ENCODE data around the gene NBL1.
A peak's percentile ranks its signal among the peaks of the same experiment; 100 is the strongest.
"Not testable (repeated sequence)": the region's sequence is repeated elsewhere in the genome, so short reads cannot be mapped to it uniquely, and the experiment has no call there.

The NBL1 gene

DNA sequence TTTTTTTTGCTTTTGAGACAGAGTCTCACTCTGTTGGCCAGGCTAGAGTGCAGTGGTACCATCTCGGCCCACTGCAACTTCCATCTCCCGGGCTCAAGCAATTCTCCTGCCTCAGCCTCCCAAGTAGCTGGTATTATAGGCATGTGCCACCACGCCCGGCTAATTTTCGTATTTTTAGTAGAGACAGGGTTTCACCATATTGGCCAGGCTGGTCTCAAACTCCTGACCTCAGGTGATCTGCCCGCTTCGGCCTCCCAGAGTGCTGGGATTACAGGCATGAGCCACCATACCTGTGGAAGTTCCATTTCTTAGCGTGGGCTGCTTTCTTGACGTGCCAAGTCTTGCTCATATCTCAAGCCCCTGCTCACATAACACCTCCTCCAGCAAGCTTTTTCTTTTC, 9.0 kb upstream of the NBL1 start:
- ATAC-seq = not testable (repeated sequence)

DNA sequence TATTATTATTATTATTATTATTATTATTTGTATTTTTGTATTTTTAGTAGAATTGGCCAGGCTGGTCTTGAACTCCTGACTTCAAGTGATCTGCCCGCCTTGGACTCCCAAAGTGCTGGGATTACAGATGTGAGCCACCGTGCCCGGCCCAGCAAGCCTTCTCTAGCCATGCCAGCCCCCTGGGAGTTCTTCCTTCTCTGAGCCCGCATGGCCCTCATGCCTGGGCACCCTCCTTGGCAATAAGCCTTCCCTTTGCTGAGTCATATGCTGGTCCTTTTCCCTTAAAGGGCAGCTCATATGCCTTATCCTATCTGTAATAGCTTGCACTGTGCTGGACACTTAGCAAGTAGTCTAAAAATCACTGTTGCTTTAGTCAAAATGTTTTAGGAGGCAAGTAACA, 8.5 kb upstream of the NBL1 start:
- no peak for TF ChIP-seq ESRRG (CRISPR knock-in tag; IDR thresholded peaks at IDR 0.05)
- TF ChIP-seq ZNF70 (CRISPR knock-in tag; IDR thresholded peaks at IDR 0.05) = no peak
- TF ChIP-seq ZFP30 (CRISPR knock-in tag; IDR thresholded peaks at IDR 0.05) = no peak
- TF ChIP-seq, protein P1, sequence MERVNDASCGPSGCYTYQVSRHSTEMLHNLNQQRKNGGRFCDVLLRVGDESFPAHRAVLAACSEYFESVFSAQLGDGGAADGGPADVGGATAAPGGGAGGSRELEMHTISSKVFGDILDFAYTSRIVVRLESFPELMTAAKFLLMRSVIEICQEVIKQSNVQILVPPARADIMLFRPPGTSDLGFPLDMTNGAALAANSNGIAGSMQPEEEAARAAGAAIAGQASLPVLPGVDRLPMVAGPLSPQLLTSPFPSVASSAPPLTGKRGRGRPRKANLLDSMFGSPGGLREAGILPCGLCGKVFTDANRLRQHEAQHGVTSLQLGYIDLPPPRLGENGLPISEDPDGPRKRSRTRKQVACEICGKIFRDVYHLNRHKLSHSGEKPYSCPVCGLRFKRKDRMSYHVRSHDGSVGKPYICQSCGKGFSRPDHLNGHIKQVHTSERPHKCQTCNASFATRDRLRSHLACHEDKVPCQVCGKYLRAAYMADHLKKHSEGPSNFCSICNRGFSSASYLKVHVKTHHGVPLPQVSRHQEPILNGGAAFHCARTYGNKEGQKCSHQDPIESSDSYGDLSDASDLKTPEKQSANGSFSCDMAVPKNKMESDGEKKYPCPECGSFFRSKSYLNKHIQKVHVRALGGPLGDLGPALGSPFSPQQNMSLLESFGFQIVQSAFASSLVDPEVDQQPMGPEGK (CRISPR knock-in tag; IDR thresholded peaks at IDR 0.05; ENCODE audit: borderline replicate concordance) = no peak
- no peak for TF ChIP-seq ISL1 (CRISPR knock-in tag; IDR thresholded peaks at IDR 0.05)
- no peak for TF ChIP-seq BACH2 (CRISPR knock-in tag; IDR thresholded peaks at IDR 0.05; ENCODE audit: borderline replicate concordance)
- TF ChIP-seq SNAI2 (CRISPR knock-in tag; IDR thresholded peaks at IDR 0.05) = no peak
- TF ChIP-seq PPARA (CRISPR knock-in tag; IDR thresholded peaks at IDR 0.05; ENCODE audit: borderline replicate concordance) = no peak
- no peak for TF ChIP-seq ZNF565 (CRISPR knock-in tag; conservative IDR thresholded peaks at IDR 0.05; ENCODE audit: low read depth)
- TF ChIP-seq, protein P2, sequence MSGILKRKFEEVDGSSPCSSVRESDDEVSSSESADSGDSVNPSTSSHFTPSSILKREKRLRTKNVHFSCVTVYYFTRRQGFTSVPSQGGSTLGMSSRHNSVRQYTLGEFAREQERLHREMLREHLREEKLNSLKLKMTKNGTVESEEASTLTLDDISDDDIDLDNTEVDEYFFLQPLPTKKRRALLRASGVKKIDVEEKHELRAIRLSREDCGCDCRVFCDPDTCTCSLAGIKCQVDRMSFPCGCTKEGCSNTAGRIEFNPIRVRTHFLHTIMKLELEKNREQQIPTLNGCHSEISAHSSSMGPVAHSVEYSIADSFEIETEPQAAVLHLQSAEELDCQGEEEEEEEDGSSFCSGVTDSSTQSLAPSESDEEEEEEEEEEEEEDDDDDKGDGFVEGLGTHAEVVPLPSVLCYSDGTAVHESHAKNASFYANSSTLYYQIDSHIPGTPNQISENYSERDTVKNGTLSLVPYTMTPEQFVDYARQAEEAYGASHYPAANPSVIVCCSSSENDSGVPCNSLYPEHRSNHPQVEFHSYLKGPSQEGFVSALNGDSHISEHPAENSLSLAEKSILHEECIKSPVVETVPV (CRISPR knock-in tag; IDR thresholded peaks at IDR 0.05) = no peak
- TF ChIP-seq, protein P3, sequence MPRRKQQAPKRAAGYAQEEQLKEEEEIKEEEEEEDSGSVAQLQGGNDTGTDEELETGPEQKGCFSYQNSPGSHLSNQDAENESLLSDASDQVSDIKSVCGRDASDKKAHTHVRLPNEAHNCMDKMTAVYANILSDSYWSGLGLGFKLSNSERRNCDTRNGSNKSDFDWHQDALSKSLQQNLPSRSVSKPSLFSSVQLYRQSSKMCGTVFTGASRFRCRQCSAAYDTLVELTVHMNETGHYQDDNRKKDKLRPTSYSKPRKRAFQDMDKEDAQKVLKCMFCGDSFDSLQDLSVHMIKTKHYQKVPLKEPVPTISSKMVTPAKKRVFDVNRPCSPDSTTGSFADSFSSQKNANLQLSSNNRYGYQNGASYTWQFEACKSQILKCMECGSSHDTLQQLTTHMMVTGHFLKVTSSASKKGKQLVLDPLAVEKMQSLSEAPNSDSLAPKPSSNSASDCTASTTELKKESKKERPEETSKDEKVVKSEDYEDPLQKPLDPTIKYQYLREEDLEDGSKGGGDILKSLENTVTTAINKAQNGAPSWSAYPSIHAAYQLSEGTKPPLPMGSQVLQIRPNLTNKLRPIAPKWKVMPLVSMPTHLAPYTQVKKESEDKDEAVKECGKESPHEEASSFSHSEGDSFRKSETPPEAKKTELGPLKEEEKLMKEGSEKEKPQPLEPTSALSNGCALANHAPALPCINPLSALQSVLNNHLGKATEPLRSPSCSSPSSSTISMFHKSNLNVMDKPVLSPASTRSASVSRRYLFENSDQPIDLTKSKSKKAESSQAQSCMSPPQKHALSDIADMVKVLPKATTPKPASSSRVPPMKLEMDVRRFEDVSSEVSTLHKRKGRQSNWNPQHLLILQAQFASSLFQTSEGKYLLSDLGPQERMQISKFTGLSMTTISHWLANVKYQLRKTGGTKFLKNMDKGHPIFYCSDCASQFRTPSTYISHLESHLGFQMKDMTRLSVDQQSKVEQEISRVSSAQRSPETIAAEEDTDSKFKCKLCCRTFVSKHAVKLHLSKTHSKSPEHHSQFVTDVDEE (CRISPR knock-in tag; IDR thresholded peaks at IDR 0.05) = no peak
- TF ChIP-seq GLIS3 (CRISPR knock-in tag; IDR thresholded peaks at IDR 0.05) = no peak
- TF ChIP-seq ZNF8 (CRISPR knock-in tag; IDR thresholded peaks at IDR 0.05) = no peak
- TF ChIP-seq ZFP3 (CRISPR knock-in tag; IDR thresholded peaks at IDR 0.05) = no peak
- no peak for TF ChIP-seq ZC3H10 (CRISPR knock-in tag; IDR thresholded peaks at IDR 0.05)
- TF ChIP-seq, protein P4, sequence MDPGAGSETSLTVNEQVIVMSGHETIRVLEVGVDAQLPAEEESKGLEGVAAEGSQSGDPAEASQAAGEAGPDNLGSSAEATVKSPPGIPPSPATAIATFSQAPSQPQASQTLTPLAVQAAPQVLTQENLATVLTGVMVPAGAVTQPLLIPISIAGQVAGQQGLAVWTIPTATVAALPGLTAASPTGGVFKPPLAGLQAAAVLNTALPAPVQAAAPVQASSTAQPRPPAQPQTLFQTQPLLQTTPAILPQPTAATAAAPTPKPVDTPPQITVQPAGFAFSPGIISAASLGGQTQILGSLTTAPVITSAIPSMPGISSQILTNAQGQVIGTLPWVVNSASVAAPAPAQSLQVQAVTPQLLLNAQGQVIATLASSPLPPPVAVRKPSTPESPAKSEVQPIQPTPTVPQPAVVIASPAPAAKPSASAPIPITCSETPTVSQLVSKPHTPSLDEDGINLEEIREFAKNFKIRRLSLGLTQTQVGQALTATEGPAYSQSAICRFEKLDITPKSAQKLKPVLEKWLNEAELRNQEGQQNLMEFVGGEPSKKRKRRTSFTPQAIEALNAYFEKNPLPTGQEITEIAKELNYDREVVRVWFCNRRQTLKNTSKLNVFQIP (CRISPR knock-in tag; IDR thresholded peaks at IDR 0.05; ENCODE audit: borderline replicate concordance, low read depth) = no peak
- no peak for TF ChIP-seq CSDC2 (CRISPR knock-in tag; IDR thresholded peaks at IDR 0.05)
- TF ChIP-seq RARB (CRISPR knock-in tag; IDR thresholded peaks at IDR 0.05) = no peak
- TF ChIP-seq ARNTL (CRISPR knock-in tag; IDR thresholded peaks at IDR 0.05; ENCODE audit: borderline replicate concordance, low read depth) = no peak
- ATAC-seq = peak; percentile 54

DNA sequence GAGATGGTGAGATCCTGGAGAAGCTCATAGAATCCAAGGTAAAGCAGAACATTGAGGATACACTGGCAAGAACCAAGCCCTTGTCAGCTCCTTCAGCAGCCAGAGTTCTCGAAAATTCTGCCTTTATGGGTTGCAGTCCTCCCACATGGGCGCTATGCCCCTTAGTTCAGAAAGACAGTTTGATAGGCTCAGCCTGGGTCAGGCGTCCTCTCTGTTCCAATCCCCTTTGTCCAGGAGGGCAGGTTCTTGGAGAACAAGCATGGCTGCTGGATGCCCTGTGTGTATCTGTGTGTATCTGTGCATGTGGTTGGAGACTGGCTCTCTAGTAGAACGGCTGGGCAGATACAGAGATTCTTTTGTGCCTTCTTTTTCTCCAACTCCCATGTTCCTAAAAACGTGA, 8.0 kb upstream of the NBL1 start:
- peak; percentile 25; the same call in 2 of the 3 replicates for ATAC-seq
- no peak for TF ChIP-seq ZNF70 (CRISPR knock-in tag; IDR thresholded peaks at IDR 0.05)
- TF ChIP-seq, protein P5, sequence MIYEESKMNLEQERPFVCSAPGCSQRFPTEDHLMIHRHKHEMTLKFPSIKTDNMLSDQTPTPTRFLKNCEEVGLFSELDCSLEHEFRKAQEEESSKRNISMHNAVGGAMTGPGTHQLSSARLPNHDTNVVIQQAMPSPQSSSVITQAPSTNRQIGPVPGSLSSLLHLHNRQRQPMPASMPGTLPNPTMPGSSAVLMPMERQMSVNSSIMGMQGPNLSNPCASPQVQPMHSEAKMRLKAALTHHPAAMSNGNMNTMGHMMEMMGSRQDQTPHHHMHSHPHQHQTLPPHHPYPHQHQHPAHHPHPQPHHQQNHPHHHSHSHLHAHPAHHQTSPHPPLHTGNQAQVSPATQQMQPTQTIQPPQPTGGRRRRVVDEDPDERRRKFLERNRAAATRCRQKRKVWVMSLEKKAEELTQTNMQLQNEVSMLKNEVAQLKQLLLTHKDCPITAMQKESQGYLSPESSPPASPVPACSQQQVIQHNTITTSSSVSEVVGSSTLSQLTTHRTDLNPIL (CRISPR knock-in tag; IDR thresholded peaks at IDR 0.05; ENCODE audit: low read depth) = no peak
- TF ChIP-seq, protein P4 (CRISPR knock-in tag; IDR thresholded peaks at IDR 0.05; ENCODE audit: borderline replicate concordance, low read depth) = no peak
- TF ChIP-seq CSDC2 (CRISPR knock-in tag; IDR thresholded peaks at IDR 0.05) = no peak
- TF ChIP-seq, protein P1 (CRISPR knock-in tag; IDR thresholded peaks at IDR 0.05; ENCODE audit: borderline replicate concordance) = no peak
- TF ChIP-seq PPARA (CRISPR knock-in tag; IDR thresholded peaks at IDR 0.05; ENCODE audit: borderline replicate concordance) = no peak
- TF ChIP-seq ZNF8 (CRISPR knock-in tag; IDR thresholded peaks at IDR 0.05) = no peak
- TF ChIP-seq OSR1 (CRISPR knock-in tag; IDR thresholded peaks at IDR 0.05) = no peak
- no peak for TF ChIP-seq ZFP3 (CRISPR knock-in tag; IDR thresholded peaks at IDR 0.05)
- TF ChIP-seq, protein P3 (CRISPR knock-in tag; IDR thresholded peaks at IDR 0.05) = no peak

Measured in SK-N-SH treated with all-trans-retinoic acid at 6 μM for 48 hours (cell line).